Stimulated activated CD4-positive, alpha-beta T cell treated with anti-CD3 and anti-CD28 coated beads, Interleukin-1b, Interleukin-23, amount 100 ng/mL, for 4 hours (primary cell): ENCODE data around the gene DGKQ.

ENCODE experiments used
- DNase-seq, 2 donors: peaks; one replicate each; pipeline ENCODE4 v3.0.0-alpha.2; 2020; ENCODE audit warnings: low read depth in 2 of 2

DGKQ gene

DNA sequence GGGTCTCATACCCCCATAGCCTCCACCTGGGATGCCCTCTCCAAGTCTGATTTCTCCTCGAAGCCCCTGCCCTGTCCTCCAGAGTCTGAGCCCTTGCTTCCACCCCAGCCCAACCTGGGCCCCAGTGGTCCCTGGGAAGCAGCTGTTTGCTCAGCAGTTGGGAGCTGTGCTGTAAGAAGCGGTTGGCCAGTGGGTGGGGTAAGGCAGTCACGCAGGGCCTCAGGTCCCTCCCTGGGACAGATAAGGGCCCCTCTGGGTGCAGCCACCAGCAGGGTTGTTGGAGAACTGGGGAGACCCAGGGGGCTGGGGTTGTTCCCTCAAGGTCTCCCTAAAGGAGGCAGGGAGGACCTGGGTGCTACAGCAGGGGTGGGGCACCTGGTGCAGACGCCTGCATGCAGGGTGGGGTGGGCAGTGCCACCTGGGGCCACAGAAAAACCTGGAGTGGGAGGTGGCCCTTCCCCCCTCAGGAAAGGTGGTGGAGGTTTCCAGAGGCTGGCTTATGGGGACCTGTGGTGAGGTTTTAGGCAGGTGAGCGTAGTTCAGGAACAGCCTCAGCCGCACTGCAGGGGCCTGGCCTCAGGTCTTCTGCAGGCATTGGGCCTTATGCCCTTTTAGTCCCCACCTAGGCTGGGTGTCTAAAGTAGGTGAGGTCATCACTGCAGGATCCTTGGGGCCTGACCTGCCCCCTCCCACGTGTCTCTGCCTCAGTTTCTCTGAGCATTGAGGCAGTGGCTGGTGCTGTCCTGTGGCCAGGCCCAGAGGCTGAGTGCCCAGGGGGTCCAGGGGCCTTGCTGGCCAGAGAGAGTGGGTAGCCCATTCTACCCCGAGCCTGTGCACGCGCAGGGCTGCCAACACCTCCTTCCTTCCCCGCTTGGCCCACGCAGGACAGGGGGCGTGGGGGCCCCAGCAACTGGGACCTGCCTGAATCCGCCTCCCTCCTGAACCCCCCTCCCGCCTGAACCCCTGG, 22.9 kb upstream of the DGKQ start:
- no peak for DNase-seq

- DNase-seq, result no peak
Observed at GRCh38 chr4:995311-996026, 22.1 kb upstream of the DGKQ start.

- no peak for DNase-seq
Observed at GRCh38 chr4:993111-994029, 20.0 kb upstream of the DGKQ start, which contains the start of gene SLC26A1. Gene SLC26A1 (minus strand): TSS chr4:993404. CDS start chr4:991703, 1,701 bp downstream.

- DNase-seq, result no peak
Observed at GRCh38 chr4:992297-993110, 19.1 kb upstream of the DGKQ start.

DNA sequence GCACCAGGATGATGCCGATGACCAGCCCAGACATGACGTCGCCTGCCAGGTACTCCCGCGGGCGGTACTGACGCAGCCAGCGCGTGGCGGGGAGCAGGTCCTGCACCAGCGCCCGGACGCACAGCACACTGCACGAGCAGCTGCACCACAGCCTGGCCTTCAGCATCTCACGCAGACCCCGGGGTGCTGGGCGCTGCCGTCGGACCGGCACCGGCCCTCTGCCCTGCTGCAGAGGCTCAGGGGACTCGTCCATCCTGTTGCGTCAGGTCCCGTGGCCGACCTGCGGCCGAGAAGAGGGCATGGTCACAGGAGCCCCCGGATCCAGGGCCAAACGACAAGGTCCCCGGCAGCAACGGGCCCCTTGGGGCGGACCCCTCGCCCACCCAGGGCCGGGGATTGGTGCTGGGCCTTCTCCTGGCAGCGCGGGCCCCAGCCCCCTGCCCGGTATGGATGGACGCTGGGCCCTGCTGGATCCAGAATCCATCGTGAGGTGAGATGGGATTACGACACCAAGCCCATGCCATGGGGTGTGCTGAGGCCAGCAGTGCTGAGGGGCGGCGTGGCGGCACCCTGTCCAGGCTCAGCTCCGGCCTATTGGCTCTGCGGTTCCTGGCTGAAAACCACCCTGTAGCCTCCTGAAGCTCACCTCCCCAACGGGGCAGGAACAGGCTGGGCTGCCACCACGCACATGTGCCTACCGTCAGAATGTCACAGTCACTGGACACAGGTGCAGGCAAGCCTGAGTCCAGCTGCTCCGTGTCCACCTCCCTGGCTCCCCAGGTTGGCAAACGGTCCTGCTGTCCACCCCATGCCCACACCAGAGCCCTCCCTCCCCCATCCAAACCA, 18.3 kb upstream of the DGKQ start:
- no peak for DNase-seq

- DNase-seq, result no peak
Observed at GRCh38 chr4:990746-991367, 17.5 kb upstream of the DGKQ start.

DNA sequence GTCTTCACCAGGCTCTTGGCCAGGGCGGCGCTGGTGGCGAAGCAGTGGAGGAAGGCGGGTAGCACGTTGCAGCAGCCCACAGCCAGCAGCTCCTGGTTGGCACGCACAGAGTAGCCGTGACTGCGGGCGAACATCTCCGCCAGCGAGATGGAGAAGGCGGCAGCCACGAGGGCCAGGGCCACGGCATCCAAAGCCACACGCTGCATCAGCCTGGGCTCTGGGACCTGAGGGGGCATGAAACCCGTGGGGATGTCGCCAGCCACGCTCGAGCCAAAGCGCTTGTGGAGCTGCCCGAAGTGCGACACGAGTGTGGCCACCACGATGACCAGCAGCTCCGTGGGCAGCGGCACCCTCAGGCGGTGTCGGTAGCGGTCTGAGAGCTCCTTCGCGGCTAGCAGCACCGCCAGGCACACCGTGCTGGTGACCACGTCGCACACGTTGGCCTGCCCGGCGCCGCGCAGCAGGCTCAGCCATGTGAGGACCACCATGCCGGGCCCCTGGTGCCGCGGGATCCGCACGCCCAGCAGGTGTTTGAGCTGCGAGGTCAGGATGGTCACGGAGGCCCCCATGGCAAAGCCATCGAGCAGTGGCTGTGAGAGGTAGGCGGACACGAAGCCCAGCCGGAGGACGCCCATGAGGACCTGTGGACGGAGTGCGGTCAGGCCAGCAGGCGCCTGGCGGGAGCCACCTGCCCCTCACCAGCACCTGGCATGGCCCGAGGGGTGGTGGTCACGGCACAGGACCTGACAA, 16.5 kb upstream of the DGKQ start:
- no peak for DNase-seq

GRCh38 chr4:988726-989721, 15.7 kb upstream of the DGKQ start:
- no peak for DNase-seq

GRCh38 chr4:987624-988513, 14.5 kb upstream of the DGKQ start:
- DNase-seq, result no peak

DNA sequence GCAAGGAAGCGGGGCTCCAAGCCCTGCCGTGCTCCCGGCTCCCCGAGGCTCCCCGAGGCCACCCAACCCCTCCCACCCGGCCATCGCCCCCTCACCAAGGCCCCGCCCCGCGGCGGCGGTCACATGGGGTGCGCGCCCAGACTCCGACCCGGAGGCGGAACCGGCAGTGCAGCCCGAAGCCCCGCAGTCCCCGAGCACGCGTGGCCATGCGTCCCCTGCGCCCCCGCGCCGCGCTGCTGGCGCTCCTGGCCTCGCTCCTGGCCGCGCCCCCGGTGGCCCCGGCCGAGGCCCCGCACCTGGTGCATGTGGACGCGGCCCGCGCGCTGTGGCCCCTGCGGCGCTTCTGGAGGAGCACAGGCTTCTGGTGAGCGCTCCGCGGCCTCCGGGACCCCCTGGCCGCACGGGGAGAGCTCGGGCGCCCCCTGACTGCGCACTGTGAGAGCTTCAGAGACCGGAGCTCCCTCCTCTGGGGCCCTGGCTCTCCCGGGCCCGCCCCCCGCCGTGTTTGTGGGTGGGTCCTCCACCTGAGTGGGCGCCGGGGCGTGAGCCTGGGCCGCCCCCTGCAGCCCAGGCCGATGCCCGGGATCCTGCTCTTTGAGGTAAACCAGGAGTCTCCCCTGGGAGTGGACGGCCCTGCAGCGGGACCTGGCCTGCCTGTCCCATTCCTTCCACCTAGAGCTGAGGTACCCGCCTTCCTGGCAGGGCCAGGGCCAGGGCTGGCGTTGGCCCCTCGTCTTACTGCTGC, 13.7 kb upstream of the DGKQ start, which contains the start of gene IDUA:
IDUA (plus strand) TSS at position 166 of the 745 bp plus-strand sequence; CDS start at position 207, 41 bp downstream.
- DNase-seq, result peak; percentile 80 to 82

GRCh38 chr4:986428-986878, 13.1 kb upstream of the DGKQ start:
- no peak for DNase-seq

DNA sequence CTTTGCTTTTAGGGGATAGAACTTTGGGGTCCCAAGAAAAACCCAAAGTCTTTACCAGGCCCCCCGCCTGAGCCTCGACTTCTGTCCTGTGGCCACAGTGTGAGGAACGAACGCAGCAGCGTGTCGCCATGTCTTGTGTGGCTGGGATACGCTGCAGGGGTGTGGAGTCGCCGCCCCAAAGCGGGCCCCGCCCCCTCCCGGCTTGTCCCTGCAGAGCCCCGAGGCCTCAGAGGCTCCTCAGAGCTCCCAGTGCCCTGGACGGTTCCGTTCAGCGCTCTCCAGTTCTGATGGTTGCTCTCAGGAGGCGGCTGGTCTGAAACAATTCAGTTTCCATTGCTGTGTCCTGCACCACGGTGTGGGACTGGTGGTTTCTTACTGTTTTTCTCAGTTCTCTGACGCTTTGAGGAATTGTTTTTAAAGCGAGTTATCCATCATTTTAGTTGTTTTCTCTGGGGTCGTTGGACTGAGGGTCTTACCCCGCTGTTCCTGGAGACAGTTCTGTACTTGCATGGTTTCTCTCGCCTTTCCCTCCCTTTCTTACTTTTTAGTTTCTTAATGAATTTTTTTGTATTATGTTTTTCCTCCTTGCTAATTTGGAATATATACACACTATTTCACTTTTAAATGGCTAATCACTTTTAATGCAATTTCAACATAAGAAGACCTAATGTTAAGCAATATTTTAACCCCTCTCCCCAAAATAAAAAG, 11.9 kb upstream of the DGKQ start:
- peak; percentile 56 to 78 for DNase-seq

GRCh38 chr4:984336-985054, 11.1 kb upstream of the DGKQ start:
- DNase-seq, result no peak

GRCh38 chr4:982814-983213, 9.4 kb upstream of the DGKQ start:
- DNase-seq, result no peak
